HEK293 (cell line): ENCODE data around the gene VARS1.
A peak's percentile ranks its signal among the peaks of the same experiment; 100 is the strongest.

Experiments
- BCL11A ChIP-seq: fragments of 450-650 bp; formaldehyde crosslinking; IDR thresholded peaks from 2 replicates; pipeline ENCODE4 v1.5.1; 2016; ENCODE audit warnings: low read depth, missing biosample characterization, missing genetic modification characterization
- BCL6B ChIP-seq: fragments of 450-650 bp; formaldehyde crosslinking; IDR thresholded peaks from 2 replicates; pipeline ENCODE4 v1.5.1; 2017; ENCODE audit warnings: missing biosample characterization, missing genetic modification characterization
- GFI1B ChIP-seq: fragments of 450-650 bp; formaldehyde crosslinking; IDR thresholded peaks from 2 replicates; pipeline ENCODE4 v1.5.1; 2016; ENCODE audit warnings: missing biosample characterization, missing genetic modification characterization
- HIC1 ChIP-seq: fragments of 450-650 bp; formaldehyde crosslinking; IDR thresholded peaks from 2 replicates; pipeline ENCODE4 v1.5.1; 2016; ENCODE audit warnings: missing biosample characterization, missing genetic modification characterization
- IKZF3 ChIP-seq: fragments of 450-650 bp; IDR thresholded peaks from 2 replicates; pipeline ENCODE4 v1.5.0; 2018; ENCODE audit warnings: missing biosample characterization, mild to moderate bottlenecking, missing genetic modification characterization, moderate library complexity
- KLF10 ChIP-seq: fragments of 450-650 bp; IDR thresholded peaks from 2 replicates; pipeline ENCODE4 v1.5.1; 2018; ENCODE audit warnings: missing biosample characterization, mild to moderate bottlenecking, missing genetic modification characterization
- KLF9 ChIP-seq: fragments of 450-650 bp; formaldehyde crosslinking; IDR thresholded peaks from 2 replicates; pipeline ENCODE4 v1.5.1; 2016; ENCODE audit warnings: missing biosample characterization, missing genetic modification characterization, low read depth
- PBX3 ChIP-seq: sonication (generic); formaldehyde crosslinking; IDR thresholded peaks from 2 replicates; pipeline ENCODE4 v1.8.1; 2022; ENCODE audit warnings: mild to moderate bottlenecking, moderate library complexity, missing genetic modification reagents
- SP2 ChIP-seq: fragments of 450-650 bp; formaldehyde crosslinking; IDR thresholded peaks from 2 replicates; pipeline ENCODE4 v1.5.1; 2016; ENCODE audit warnings: missing biosample characterization, missing genetic modification characterization
- SP7 ChIP-seq: fragments of 450-650 bp; formaldehyde crosslinking; IDR thresholded peaks from 2 replicates; pipeline ENCODE4 v1.5.1; 2016; ENCODE audit warnings: missing biosample characterization, missing genetic modification characterization
- WT1 ChIP-seq: fragments of 450-650 bp; formaldehyde crosslinking; IDR thresholded peaks from 2 replicates; pipeline ENCODE4 v1.5.1; 2016; ENCODE audit warnings: missing biosample characterization, missing genetic modification characterization
- YY1 ChIP-seq: fragments of 450-650 bp; formaldehyde crosslinking; IDR thresholded peaks from 2 replicates; pipeline ENCODE4 v1.5.1; 2018; ENCODE audit warnings: missing biosample characterization, missing genetic modification characterization
- ZBTB48 ChIP-seq: fragments of 450-650 bp; formaldehyde crosslinking; IDR thresholded peaks from 2 replicates; pipeline ENCODE4 v1.5.1; 2016; ENCODE audit warnings: missing biosample characterization, missing genetic modification characterization
- ZFP37 ChIP-seq: fragments of 450-650 bp; formaldehyde crosslinking; IDR thresholded peaks from 2 replicates; pipeline ENCODE4 v1.5.1; 2016; ENCODE audit warnings: missing biosample characterization, missing genetic modification characterization
- ZNF121 ChIP-seq: fragments of 450-650 bp; formaldehyde crosslinking; IDR thresholded peaks from 2 replicates; pipeline ENCODE4 v1.5.1; 2016; ENCODE audit warnings: missing biosample characterization, missing genetic modification characterization
- ZNF16 ChIP-seq: fragments of 450-650 bp; formaldehyde crosslinking; IDR thresholded peaks from 2 replicates; pipeline ENCODE4 v1.5.1; 2016; ENCODE audit warnings: low read depth, missing biosample characterization, missing genetic modification characterization
- ZNF169 ChIP-seq: fragments of 450-650 bp; formaldehyde crosslinking; IDR thresholded peaks from 2 replicates; pipeline ENCODE4 v1.5.1; 2016; ENCODE audit warnings: missing biosample characterization, missing genetic modification characterization
- ZNF184 ChIP-seq: fragments of 450-650 bp; IDR thresholded peaks from 2 replicates; pipeline ENCODE4 v1.5.1; 2018; ENCODE audit warnings: missing biosample characterization, mild to moderate bottlenecking, missing genetic modification characterization
- ZNF221 ChIP-seq: fragments of 450-650 bp; formaldehyde crosslinking; IDR thresholded peaks from 2 replicates; pipeline ENCODE4 v1.5.1; 2017; ENCODE audit warnings: missing biosample characterization, missing genetic modification characterization, borderline replicate concordance
- ZNF239 ChIP-seq: fragments of 450-650 bp; formaldehyde crosslinking; IDR thresholded peaks from 2 replicates; pipeline ENCODE4 v1.5.1; 2016; ENCODE audit warnings: missing biosample characterization, missing genetic modification characterization
- ZNF513 ChIP-seq: fragments of 450-650 bp; IDR thresholded peaks from 2 replicates; pipeline ENCODE4 v1.5.1; 2018; ENCODE audit warnings: missing biosample characterization, missing genetic modification characterization
- ZNF549 ChIP-seq: fragments of 450-650 bp; IDR thresholded peaks from 2 replicates; pipeline ENCODE4 v1.5.1; 2018; ENCODE audit warnings: missing biosample characterization, missing genetic modification characterization, mild to moderate bottlenecking, inconsistent platforms, moderate library complexity
- ZNF791 ChIP-seq: fragments of 450-650 bp; formaldehyde crosslinking; IDR thresholded peaks from 2 replicates; pipeline ENCODE4 v1.5.1; 2016; ENCODE audit warnings: missing biosample characterization, missing genetic modification characterization

VARS1 gene

GRCh38 chr6:31831350-31832215 is 36.0 kb upstream of the VARS1 start (continued):
- no peak for TF ChIP-seq IKZF3 (tag by site-specific recombination)
- peak; percentile 42; the same call in 1 of the 2 replicates for TF ChIP-seq ZNF513 (tag by site-specific recombination)
- peak; percentile 29; the same call in 1 of the 2 replicates for TF ChIP-seq BCL11A (tag by site-specific recombination)
- TF ChIP-seq SP7 (tag by site-specific recombination) = 0 out of 2 replicates have a peak, but pooled peaks have one; percentile 15
- peak; percentile 24; the same call in 1 of the 2 replicates for TF ChIP-seq KLF9 (tag by site-specific recombination)
- TF ChIP-seq ZNF239 (tag by site-specific recombination) = no peak
- no peak for TF ChIP-seq ZNF169 (tag by site-specific recombination)
- TF ChIP-seq SP2 (tag by site-specific recombination) = no peak
- TF ChIP-seq HIC1 (tag by site-specific recombination) = peak; percentile 86
- peak; percentile 5 for TF ChIP-seq GFI1B (tag by site-specific recombination)
- TF ChIP-seq ZNF16 (tag by site-specific recombination) = no peak
- no peak for TF ChIP-seq ZFP37 (tag by site-specific recombination)
- TF ChIP-seq WT1 (tag by site-specific recombination) = peak; percentile 74
- TF ChIP-seq ZNF791 (tag by site-specific recombination) = no peak
- no peak for TF ChIP-seq ZNF549 (tag by site-specific recombination)
- no peak for TF ChIP-seq KLF10 (tag by site-specific recombination)
- no peak for TF ChIP-seq ZNF184 (tag by site-specific recombination)
- no peak for TF ChIP-seq ZNF221
- TF ChIP-seq ZNF121 = no peak
- TF ChIP-seq ZBTB48 (tag by site-specific recombination) = no peak
- no peak for TF ChIP-seq BCL6B (tag by site-specific recombination)
- TF ChIP-seq YY1 = no peak
- TF ChIP-seq PBX3 = no peak
- TF ChIP-seq, all 188 proteins: peak for 22
